Heart left ventricle (tissue), 13 donors: ENCODE data around the gene NPR3.

ENCODE experiments used
- CTCF ChIP-seq, 12 donors: fragments of 200-600 bp; sonication (generic) in 4 of 12; IDR thresholded peaks; one replicate each; pipeline versions ENCODE4 v1.5.0 to v1.8.0; 2018 to 2022; ENCODE audit warnings: antibody characterized with exemption in 12 of 12, mild to moderate bottlenecking in 5 of 12
- POLR2A ChIP-seq, 2 donors: fragments of 450-650 bp; IDR thresholded peaks; one replicate each; pipeline ENCODE4 v1.6.1; 2017; ENCODE audit warnings: antibody characterized with exemption in 2 of 2, mild to moderate bottlenecking in 2 of 2, moderate library complexity in 2 of 2
- donor health status: ischemic (EF 13 %, LVEDD 7.1; RV severe dilation, severe dysfunction).
- donor health status: DM: no; HTN: yes; CAD: no.
- donor health status: DM: no; HTN: no; CAD: no.
- donor health status: ischemic (EF 25% LVEDD 6.9; RV normal size, moderate dysfunction).
- donor health status: ischemic (EF 25% LVEDD 5.7; RV mildly dilated, moderate dysfunction).
- donor health status: ischemic (EF 35%, LVEDD 5.7; RV mildly dilated, moderate dysfunction).
- donor health status: nonischemic (EF 11% LVEDD 7.7; RV severe dilation, severe dysfunction).
- donor health status: DM: yes; HTN: yes; CAD: no.
- donor health status: PGD.
- donor health status: ischemic (EF 29% LVEDD 5.4; RV normal size, mild dysfunction).
- donor health status: nonischemic (EF 23%, LVEDD 6.1; RV moderate dilation, normal function).

DNA sequence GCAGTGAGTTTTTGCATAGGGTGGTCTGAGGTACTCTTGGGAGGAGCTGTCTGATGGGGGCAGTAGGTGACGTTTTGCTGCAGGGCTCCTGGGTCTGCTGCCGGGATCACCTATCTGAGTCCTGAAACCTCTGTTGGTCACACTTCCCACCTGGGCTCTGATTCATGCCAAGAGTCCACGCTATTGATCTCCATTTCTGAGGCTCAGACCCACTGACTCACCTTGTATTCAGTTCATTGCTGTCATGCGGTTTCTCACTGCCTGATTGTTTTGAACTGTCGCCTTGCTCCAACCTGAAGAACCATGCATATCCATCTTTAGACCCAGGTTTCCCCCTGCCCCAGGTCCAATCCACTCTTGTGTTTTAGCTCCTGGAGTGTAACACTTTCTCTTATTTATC, 101.3 kb downstream of the NPR3 start:
- no peak for TF ChIP-seq CTCF (IDR thresholded peaks at IDR 0.05)
- TF ChIP-seq POLR2A (IDR thresholded peaks at IDR 0.05) = no peak
